HepG2 (cell line): ENCODE results near the gene ABCA4. TPM values are rescaled to one million over a fixed set of nuclear protein-coding genes. Genes with fewer than 3 reads are reported as not detected.

Source experiments
- ADNP ChIP-seq: sonication (generic); formaldehyde crosslinking; IDR thresholded peaks from 2 replicates; pipeline ENCODE4 v1.4.0; 2020; ENCODE audit warnings: missing genetic modification reagents
- ARID4A ChIP-seq: sonication (generic); formaldehyde crosslinking; IDR thresholded peaks from 2 replicates; pipeline ENCODE4 v1.5.0; 2020; ENCODE audit warnings: mild to moderate bottlenecking, missing genetic modification reagents, borderline replicate concordance
- ASH2L ChIP-seq: fragments of 300-600, 200-600 bp; sonication (generic); IDR thresholded peaks from 2 replicates; pipeline ENCODE4 v1.7.0; 2017; ENCODE audit warnings: low read depth, mild to moderate bottlenecking, moderate library complexity, mixed read lengths, low read length; ENCODE audit not compliant: insufficient read length
- FOXC1 ChIP-seq: sonication (generic); formaldehyde crosslinking; IDR thresholded peaks from 2 replicates; pipeline ENCODE4 v1.8.0; 2022; ENCODE audit warnings: mild to moderate bottlenecking, missing genetic modification reagents, borderline replicate concordance
- GATAD2A ChIP-seq: IDR thresholded peaks from 2 replicates; pipeline ENCODE4 v1.6.1; 2016
- ISX ChIP-seq: sonication (generic); formaldehyde crosslinking; conservative IDR thresholded peaks from 2 replicates; pipeline ENCODE4 v1.5.0; 2020; ENCODE audit warnings: missing genetic modification reagents
- MIXL1 ChIP-seq: IDR thresholded peaks from 2 replicates; pipeline ENCODE4 v1.6.1; 2016
- POGZ ChIP-seq: sonication (generic); formaldehyde crosslinking; IDR thresholded peaks from 2 replicates; pipeline ENCODE4 v1.4.0; 2020; ENCODE audit warnings: mild to moderate bottlenecking, missing genetic modification reagents
- SAP130 ChIP-seq: IDR thresholded peaks from 2 replicates; pipeline ENCODE4 v1.6.1; 2016; ENCODE audit warnings: low read depth
- SRY ChIP-seq: sonication (generic); formaldehyde crosslinking; IDR thresholded peaks from 2 replicates; pipeline ENCODE4 v1.8.0; 2022; ENCODE audit warnings: mild to moderate bottlenecking, missing genetic modification reagents
- TCF7 ChIP-seq: sonication (generic); IDR thresholded peaks from 2 replicates; pipeline ENCODE4 v1.6.1; 2016; ENCODE audit warnings: antibody characterized with exemption, low read depth
- ZNF207 ChIP-seq: fragments of 450-650 bp; IDR thresholded peaks from 2 replicates; pipeline ENCODE4 v1.6.1; 2016; ENCODE audit warnings: antibody characterized with exemption, borderline replicate concordance
- ZNF30 ChIP-seq: sonication (generic); formaldehyde crosslinking; IDR thresholded peaks from 2 replicates; pipeline ENCODE4 v1.5.0; 2020; ENCODE audit warnings: mild to moderate bottlenecking, missing genetic modification reagents
- ZNF317 ChIP-seq: sonication (generic); formaldehyde crosslinking; IDR thresholded peaks from 2 replicates; pipeline ENCODE4 v1.5.0; 2020; ENCODE audit warnings: mild to moderate bottlenecking, missing genetic modification reagents
- ZNF7 ChIP-seq: IDR thresholded peaks from 2 replicates; pipeline ENCODE4 v1.6.1; 2016; ENCODE audit warnings: missing biosample characterization, missing genetic modification reagents
- ZNF720 ChIP-seq: sonication (generic); formaldehyde crosslinking; IDR thresholded peaks from 2 replicates; pipeline ENCODE4 v1.4.0; 2020; ENCODE audit warnings: missing genetic modification reagents
- polyA plus RNA-seq, 8 experiments: library from polyadenylated mRNA; depleted of rRNA in 3 of 8; stranded (reverse) in 7 of 8; unstranded in 1 of 8; fragments of >200 nt; fragmentation: Illumina TruSeq in 4 of 8; extraction: Trizol in 4 of 8; gene quantifications; 2 replicates each; pipeline versions ENCODE4 v1.2.1 to v1.2.3, GENCODE V29; 2011 to 2016; ENCODE audit warnings: low read depth in 4 of 8, missing spikeins in 1 of 8, mixed read lengths in 1 of 8; ENCODE audit not compliant: insufficient read depth in 1 of 8
- total RNA-seq, 5 experiments: library from RNA; depleted of rRNA; stranded (reverse); fragments of >200 nt; fragmentation: Illumina TruSeq; extraction: Trizol; gene quantifications; 2 replicates each; pipeline ENCODE4 v1.2.3, GENCODE V29; 2016; ENCODE audit warnings: low read depth in 1 of 5
- TF ChIP-seq, protein P1 (sequence below): sonication (generic); formaldehyde crosslinking; IDR thresholded peaks from 2 replicates; pipeline ENCODE4 v1.9.0; 2021; ENCODE audit warnings: missing genetic modification reagents, mild to moderate bottlenecking, borderline replicate concordance
- TF ChIP-seq, protein P2 (sequence below): sonication (generic); formaldehyde crosslinking; IDR thresholded peaks from 2 replicates; pipeline ENCODE4 v1.8.0; 2022; ENCODE audit warnings: mild to moderate bottlenecking, missing genetic modification reagents, borderline replicate concordance
- TF ChIP-seq, protein P3 (sequence below): sonication (generic); formaldehyde crosslinking; IDR thresholded peaks from 2 replicates; pipeline ENCODE4 v1.4.0; 2020; ENCODE audit warnings: missing genetic modification reagents
- TF ChIP-seq, protein P4 (sequence below), 2 experiments: fragments of 450-650 bp in 1 of 2; sonication (generic) in 1 of 2; formaldehyde crosslinking; IDR thresholded peaks; 2 replicates each; pipeline versions ENCODE4 v1.5.0 to v1.8.0; 2020 to 2022; ENCODE audit warnings: mild to moderate bottlenecking in 1 of 2, missing genetic modification reagents in 1 of 2

ABCA4 gene
- total and polyA plus RNA-seq, 2 of the 13 experiments (the other 11 are each of a cell fraction or from before 2014, with no cell fraction given) = 0.24 to 0.67 TPM

- peak; percentile 65; the same call in 1 of the 2 replicates for TF ChIP-seq ZNF317 (CRISPR knock-in tag)
- TF ChIP-seq TCF7 = peak; percentile 43; the same call in 1 of the 2 replicates
- no peak for TF ChIP-seq ZNF207
- TF ChIP-seq, protein P1, sequence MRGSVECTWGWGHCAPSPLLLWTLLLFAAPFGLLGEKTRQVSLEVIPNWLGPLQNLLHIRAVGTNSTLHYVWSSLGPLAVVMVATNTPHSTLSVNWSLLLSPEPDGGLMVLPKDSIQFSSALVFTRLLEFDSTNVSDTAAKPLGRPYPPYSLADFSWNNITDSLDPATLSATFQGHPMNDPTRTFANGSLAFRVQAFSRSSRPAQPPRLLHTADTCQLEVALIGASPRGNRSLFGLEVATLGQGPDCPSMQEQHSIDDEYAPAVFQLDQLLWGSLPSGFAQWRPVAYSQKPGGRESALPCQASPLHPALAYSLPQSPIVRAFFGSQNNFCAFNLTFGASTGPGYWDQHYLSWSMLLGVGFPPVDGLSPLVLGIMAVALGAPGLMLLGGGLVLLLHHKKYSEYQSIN (CRISPR knock-in tag) = no peak
- TF ChIP-seq ASH2L = peak; percentile 95
- TF ChIP-seq ARID4A (CRISPR knock-in tag) = 0 out of 2 replicates have a peak, but pooled peaks have one; percentile 36
- TF ChIP-seq SAP130 = peak; percentile 69
- TF ChIP-seq POGZ = peak; percentile 99
- 0 out of 2 replicates have a peak, but pooled peaks have one; percentile 33 for TF ChIP-seq MIXL1 (CRISPR knock-in tag)
- TF ChIP-seq, protein P2, sequence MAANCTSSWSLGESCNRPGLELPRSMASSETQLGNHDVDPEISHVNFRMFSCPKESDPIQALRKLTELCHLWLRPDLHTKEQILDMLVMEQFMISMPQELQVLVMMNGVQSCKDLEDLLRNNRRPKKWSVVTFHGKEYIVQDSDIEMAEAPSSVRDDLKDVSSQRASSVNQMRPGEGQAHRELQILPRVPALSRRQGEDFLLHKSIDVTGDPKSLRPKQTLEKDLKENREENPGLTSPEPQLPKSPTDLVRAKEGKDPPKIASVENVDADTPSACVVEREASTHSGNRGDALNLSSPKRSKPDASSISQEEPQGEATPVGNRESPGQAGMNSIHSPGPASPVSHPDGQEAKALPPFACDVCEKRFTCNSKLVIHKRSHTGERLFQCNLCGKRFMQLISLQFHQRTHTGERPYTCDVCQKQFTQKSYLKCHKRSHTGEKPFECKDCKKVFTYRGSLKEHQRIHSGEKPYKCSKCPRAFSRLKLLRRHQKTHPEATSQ = peak; percentile 36; the same call in 1 of the 2 replicates
- peak; percentile 36; the same call in 1 of the 2 replicates for TF ChIP-seq FOXC1 (CRISPR knock-in tag)
- TF ChIP-seq ZNF7 = no peak
- TF ChIP-seq, protein P3, sequence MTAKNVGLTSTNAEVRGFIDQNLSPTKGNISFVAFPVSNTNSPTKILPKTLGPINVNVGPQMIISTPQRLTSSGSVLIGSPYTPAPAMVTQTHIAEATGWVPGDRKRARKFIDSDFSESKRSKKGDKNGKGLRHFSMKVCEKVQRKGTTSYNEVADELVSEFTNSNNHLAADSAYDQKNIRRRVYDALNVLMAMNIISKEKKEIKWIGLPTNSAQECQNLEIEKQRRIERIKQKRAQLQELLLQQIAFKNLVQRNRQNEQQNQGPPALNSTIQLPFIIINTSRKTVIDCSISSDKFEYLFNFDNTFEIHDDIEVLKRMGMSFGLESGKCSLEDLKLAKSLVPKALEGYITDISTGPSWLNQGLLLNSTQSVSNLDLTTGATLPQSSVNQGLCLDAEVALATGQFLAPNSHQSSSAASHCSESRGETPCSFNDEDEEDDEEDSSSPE (CRISPR knock-in tag) = no peak
- peak; percentile 80 for TF ChIP-seq GATAD2A (CRISPR knock-in tag)
- TF ChIP-seq, protein P4, sequence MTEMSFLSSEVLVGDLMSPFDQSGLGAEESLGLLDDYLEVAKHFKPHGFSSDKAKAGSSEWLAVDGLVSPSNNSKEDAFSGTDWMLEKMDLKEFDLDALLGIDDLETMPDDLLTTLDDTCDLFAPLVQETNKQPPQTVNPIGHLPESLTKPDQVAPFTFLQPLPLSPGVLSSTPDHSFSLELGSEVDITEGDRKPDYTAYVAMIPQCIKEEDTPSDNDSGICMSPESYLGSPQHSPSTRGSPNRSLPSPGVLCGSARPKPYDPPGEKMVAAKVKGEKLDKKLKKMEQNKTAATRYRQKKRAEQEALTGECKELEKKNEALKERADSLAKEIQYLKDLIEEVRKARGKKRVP (CRISPR knock-in tag; IDR thresholded peaks at IDR 0.05) = peak in 1 of 2 experiments; percentile 53; a peak in 1 of 4 replicates
- peak; percentile 39; the same call in 1 of the 2 replicates for TF ChIP-seq SRY (CRISPR knock-in tag)
- TF ChIP-seq ADNP (CRISPR knock-in tag) = no peak
- TF ChIP-seq ISX (CRISPR knock-in tag) = no peak
- TF ChIP-seq ZNF30 (CRISPR knock-in tag) = no peak
- TF ChIP-seq ZNF720 (CRISPR knock-in tag) = no peak
These were observed 4.9 kb upstream of the ABCA4 start (continued) for GRCh38 chr1:94125551-94126514.
